Heart left ventricle (tissue), 16 donors: Measurements from ENCODE around the gene METTL21C. TPM values are rescaled to one million over a fixed set of nuclear protein-coding genes. Genes with fewer than 3 reads are reported as not detected.

Experiments used
- ATAC-seq, 4 donors: fragments of 200-7000 bp; cut with Tn5 transposase; one replicate each; pipeline ENCODE4 v1.9.1; 2020 to 2022; ENCODE audit warnings: moderate library complexity in 4 of 4, mild to moderate bottlenecking in 3 of 4, moderate number of reproducible peaks in 1 of 4
- DNase-seq, 5 donors: peaks; one replicate each; pipeline ENCODE4 v3.0.0-alpha.2; 2020
- H3K27ac ChIP-seq, 12 donors: fragments of 200-600 bp; sonication (generic) in 4 of 12; one replicate each; pipeline versions ENCODE4 v1.5.0 to v1.8.0; 2016 to 2022; ENCODE audit warnings: mild to moderate bottlenecking in 2 of 12
- H3K27me3 ChIP-seq, 9 donors: fragments of 200-600 bp; sonication (generic) in 2 of 9; one replicate each; pipeline versions ENCODE4 v1.5.1 to v1.8.0; 2016 to 2022; ENCODE audit warnings: mild to moderate bottlenecking in 3 of 9
- H3K36me3 ChIP-seq, 9 donors: fragments of 200-600 bp; sonication (generic) in 2 of 9; one replicate each; pipeline versions ENCODE4 v1.5.0 to v1.8.0; 2018 to 2022; ENCODE audit warnings: mild to moderate bottlenecking in 2 of 9
- H3K4me1 ChIP-seq, 12 donors: fragments of 200-600 bp; sonication (generic) in 4 of 12; one replicate each; pipeline versions ENCODE4 v1.5.0 to v1.8.0; 2016 to 2022; ENCODE audit warnings: mild to moderate bottlenecking in 3 of 12
- H3K4me3 ChIP-seq, 12 donors: fragments of 200-600 bp; sonication (generic) in 4 of 12; one replicate each; pipeline versions ENCODE4 v1.5.0 to v1.8.0; 2017 to 2022; ENCODE audit warnings: mild to moderate bottlenecking in 9 of 12, moderate library complexity in 4 of 12
- H3K9me3 ChIP-seq, 12 donors: fragments of 200-600 bp; sonication (generic) in 4 of 12; one replicate each; pipeline versions ENCODE4 v1.5.0 to v1.8.0; 2016 to 2022; ENCODE audit warnings: mild to moderate bottlenecking in 1 of 12
- POLR2A ChIP-seq, 2 donors: fragments of 450-650 bp; IDR thresholded peaks; one replicate each; pipeline ENCODE4 v1.6.1; 2017; ENCODE audit warnings: antibody characterized with exemption in 2 of 2, mild to moderate bottlenecking in 2 of 2, moderate library complexity in 2 of 2
- WGBS, 4 donors: extraction: QIAGEN DNeasy Blood & Tissue Kit in 2 of 4; methylation state at CpG; one replicate each; pipeline versions ENCODE4 v1.1.5 to v1.1.7; 2013 to 2018; 5-methylcytosine and 5-hydroxymethylcytosine counted together
- intact Hi-C, 10 donors: fragments of 100-400 bp; cut with DNase I; formaldehyde crosslinking; loops; one replicate each; pipeline versions ENCODE4 v1.11.1 to v1.14.2; 2022
- polyA plus RNA-seq, 2 donors: library from polyadenylated mRNA; stranded (reverse); fragments of 200-250 nt; gene quantifications; one replicate each; pipeline ENCODE4 v1.2.3, GENCODE V29; 2013
- total RNA-seq, 9 donors: library from RNA; depleted of rRNA in 2 of 9; stranded (reverse); fragments of >200 nt in 2 of 9; fragmentation: NEBNext Ultra II Directional in 3 of 9; extraction: Animal tissue kit (Norgen Biotek cat#: 25700) in 3 of 9; gene quantifications; one replicate each; pipeline versions ENCODE4 v1.1.0 to v1.2.4, GENCODE V29; 2016 to 2023
- TF ChIP-seq, protein P1 (sequence below), 12 donors: fragments of 200-600 bp; sonication (generic) in 4 of 12; IDR thresholded peaks; one replicate each; pipeline versions ENCODE4 v1.5.0 to v1.8.0; 2018 to 2022; ENCODE audit warnings: antibody characterized with exemption in 12 of 12, mild to moderate bottlenecking in 5 of 12
- donor health status: ischemic (EF 13 %, LVEDD 7.1; RV severe dilation, severe dysfunction).
- donor health status: healthy with polysubstance abuse.
- donor health status: DM: no; HTN: yes; CAD: no.
- donor health status: DM: no; HTN: no; CAD: no.
- donor health status: ischemic (EF 25% LVEDD 6.9; RV normal size, moderate dysfunction).
- donor health status: ischemic (EF 25% LVEDD 5.7; RV mildly dilated, moderate dysfunction).
- donor health status: healthy.
- donor health status: DM: yes; HTN: yes; CAD: no.
- donor health status: ischemic (EF 35%, LVEDD 5.7; RV mildly dilated, moderate dysfunction).
- donor health status: nonischemic (EF 11% LVEDD 7.7; RV severe dilation, severe dysfunction).
- donor health status: DM: yes; HTN: yes; CAD: no.
- donor health status: PGD.
- donor health status: ischemic (EF 29% LVEDD 5.4; RV normal size, mild dysfunction).
- donor health status: nonischemic (EF 23%, LVEDD 6.1; RV moderate dilation, normal function).

The METTL21C gene
- total and polyA plus RNA-seq, 11 donors: not detected

DNA sequence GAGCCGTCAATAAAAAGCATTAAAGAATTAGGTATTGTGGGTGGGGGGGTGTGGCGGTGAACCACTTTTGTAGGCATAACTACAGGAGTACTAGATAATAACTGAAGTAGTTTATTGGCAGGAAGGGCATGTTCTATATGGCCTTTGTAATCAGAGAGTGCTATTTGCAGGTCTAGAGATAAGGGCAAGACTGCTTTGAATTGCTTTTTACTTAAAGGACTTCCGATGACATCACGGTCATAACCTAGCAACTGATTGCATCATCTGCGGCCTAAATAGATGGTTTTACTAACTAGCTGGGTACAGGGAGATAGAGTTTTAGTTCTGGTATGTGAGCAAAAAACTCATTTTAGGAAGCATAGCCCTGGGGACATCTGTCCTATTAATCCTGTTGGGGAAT is 24.7 kb downstream of the METTL21C start:
- Histone ChIP-seq H3K9me3 (peaks cover 0 to 14% (median 0%) of the 10 kb centered on the region in 12 donors), H3K4me3 (no peak overlapping the region), H3K4me1 (no peaks in the 10 kb centered on the region), H3K27ac (no peak overlapping the region), H3K36me3 (peaks cover 0 to 94% (median 76%) of the 10 kb centered on the region in 9 donors), H3K27me3 (no peaks in the 10 kb centered on the region)
- intact Hi-C loops: no loop called here
- DNase-seq (no peak), ATAC-seq (no peak)
- no peak for TF ChIP-seq POLR2A (IDR thresholded peaks at IDR 0.05)
- TF ChIP-seq, protein P1, sequence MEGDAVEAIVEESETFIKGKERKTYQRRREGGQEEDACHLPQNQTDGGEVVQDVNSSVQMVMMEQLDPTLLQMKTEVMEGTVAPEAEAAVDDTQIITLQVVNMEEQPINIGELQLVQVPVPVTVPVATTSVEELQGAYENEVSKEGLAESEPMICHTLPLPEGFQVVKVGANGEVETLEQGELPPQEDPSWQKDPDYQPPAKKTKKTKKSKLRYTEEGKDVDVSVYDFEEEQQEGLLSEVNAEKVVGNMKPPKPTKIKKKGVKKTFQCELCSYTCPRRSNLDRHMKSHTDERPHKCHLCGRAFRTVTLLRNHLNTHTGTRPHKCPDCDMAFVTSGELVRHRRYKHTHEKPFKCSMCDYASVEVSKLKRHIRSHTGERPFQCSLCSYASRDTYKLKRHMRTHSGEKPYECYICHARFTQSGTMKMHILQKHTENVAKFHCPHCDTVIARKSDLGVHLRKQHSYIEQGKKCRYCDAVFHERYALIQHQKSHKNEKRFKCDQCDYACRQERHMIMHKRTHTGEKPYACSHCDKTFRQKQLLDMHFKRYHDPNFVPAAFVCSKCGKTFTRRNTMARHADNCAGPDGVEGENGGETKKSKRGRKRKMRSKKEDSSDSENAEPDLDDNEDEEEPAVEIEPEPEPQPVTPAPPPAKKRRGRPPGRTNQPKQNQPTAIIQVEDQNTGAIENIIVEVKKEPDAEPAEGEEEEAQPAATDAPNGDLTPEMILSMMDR (IDR thresholded peaks at IDR 0.05): no peak
- WGBS, 4 donors: 59 to 77% (median 68%) methylated on average over 5 of the region's 5 CpGs

DNA sequence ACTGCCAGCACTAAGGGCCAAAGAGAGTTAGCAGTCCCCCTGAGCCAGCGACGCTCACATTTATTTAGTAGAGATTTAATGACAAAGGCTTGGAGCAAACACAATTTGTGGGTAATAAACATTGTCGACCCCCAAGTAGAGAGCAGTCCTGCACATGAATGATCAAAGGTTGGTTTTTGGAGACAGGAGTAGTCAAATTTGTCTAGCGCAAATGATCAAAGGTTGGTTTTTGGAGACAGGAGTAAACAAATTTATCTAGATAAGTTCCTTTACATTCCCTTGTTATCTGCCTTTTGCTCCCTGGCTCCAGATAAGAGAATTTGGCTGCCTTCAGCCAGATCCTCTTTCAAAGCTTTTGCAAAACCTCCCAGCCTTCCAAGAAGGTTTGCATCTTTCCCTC is 26.9 kb downstream of the METTL21C start:
- 97 to 99% (median 98%) methylated on average over 4 of the region's 4 CpGs for WGBS, 4 donors
- peaks cover 0 to 91% (median 76%) of the 10 kb centered on the region in 9 donors for H3K36me3 ChIP-seq

DNA sequence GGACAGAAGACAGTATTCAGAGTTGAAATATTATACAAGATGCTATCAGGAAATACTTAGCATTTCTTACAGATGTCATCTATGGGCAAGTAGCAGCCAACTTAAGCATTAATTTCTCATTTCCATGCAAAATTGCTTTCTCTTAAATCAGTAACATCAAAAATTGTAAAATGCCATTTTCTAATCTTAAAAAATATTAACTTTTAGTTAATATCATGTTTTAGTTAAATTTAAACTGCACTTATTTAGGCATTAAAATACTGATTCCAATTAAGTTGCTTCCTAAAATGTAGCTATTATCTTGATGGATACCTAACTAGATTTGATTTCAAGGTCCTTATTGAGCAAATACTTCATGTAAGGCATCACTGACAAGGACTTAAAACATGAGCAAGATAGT is 27.8 kb downstream of the METTL21C start:
- ATAC-seq (no peak), DNase-seq (no peak)
- no peak overlapping the region for H3K4me3 ChIP-seq
- intact Hi-C loops: no loop called here
- no peaks in the 10 kb centered on the region for H3K27me3 ChIP-seq
- no peak overlapping the region for H3K27ac ChIP-seq
- H3K9me3 ChIP-seq: peaks cover 0 to 14% (median 0%) of the 10 kb centered on the region in 12 donors
- H3K4me1 ChIP-seq: no peaks in the 10 kb centered on the region
- H3K36me3 ChIP-seq: peaks cover 0 to 84% (median 73%) of the 10 kb centered on the region in 9 donors
- TF ChIP-seq POLR2A (IDR thresholded peaks at IDR 0.05): no peak

More for the DNA sequence above, 26.9 kb downstream of the METTL21C start:
- Histone ChIP-seq H3K27ac (no peak overlapping the region), H3K9me3 (peaks cover 0 to 14% (median 0%) of the 10 kb centered on the region in 12 donors), H3K27me3 (no peaks in the 10 kb centered on the region), H3K4me1 (no peaks in the 10 kb centered on the region), H3K4me3 (no peak overlapping the region)
- TF ChIP-seq POLR2A (IDR thresholded peaks at IDR 0.05): no peak
- TF ChIP-seq, protein P1 (IDR thresholded peaks at IDR 0.05): no peak
- DNase-seq (no peak), ATAC-seq (no peak)
- intact Hi-C loops: no loop called here

DNA sequence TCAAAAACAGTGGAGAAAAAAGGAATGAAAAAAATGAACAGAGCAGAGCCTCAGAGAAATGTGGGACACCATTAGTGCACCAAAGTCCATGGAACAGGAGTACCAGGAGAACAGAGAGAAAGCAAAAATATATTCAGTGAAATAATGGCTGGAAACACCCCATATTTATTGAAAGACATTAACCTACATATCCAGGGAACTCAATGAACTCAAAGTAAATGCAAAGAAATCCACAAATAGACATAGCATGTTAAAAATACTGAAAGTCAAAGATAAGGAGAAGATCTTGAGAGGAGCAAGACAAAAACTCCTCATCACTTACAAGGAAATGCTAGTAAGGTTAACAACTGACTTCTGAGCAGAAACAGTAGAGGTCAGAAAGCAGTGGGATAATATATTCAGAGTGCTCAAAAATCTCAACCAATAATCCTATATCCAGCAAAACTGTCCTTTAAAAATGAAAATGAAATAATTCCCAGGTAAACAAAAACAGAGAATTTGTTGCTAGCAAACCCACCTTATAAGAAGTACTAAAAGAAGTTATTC is 35.6 kb downstream of the METTL21C start:
- Histone ChIP-seq H3K27me3 (no peaks in the 10 kb centered on the region), H3K4me3 (no peak overlapping the region), H3K27ac (no peak overlapping the region), H3K9me3 (peaks cover 0 to 8% (median 0%) of the 10 kb centered on the region in 12 donors), H3K36me3 (peaks cover 0 to 87% (median 75%) of the 10 kb centered on the region in 9 donors), H3K4me1 (no peaks in the 10 kb centered on the region)
- ATAC-seq (no peak), DNase-seq (no peak)
- no peak for TF ChIP-seq POLR2A (IDR thresholded peaks at IDR 0.05)
- TF ChIP-seq, protein P1 (IDR thresholded peaks at IDR 0.05): no peak
- intact Hi-C loops: loop anchor here in 2 of 10 donors (5.0 to 10.0 kb wide), 2 partner anchors 42 to 186 kb away; partner anchors contain the start of gene ERCC5 (in 1 of the 2)

DNA sequence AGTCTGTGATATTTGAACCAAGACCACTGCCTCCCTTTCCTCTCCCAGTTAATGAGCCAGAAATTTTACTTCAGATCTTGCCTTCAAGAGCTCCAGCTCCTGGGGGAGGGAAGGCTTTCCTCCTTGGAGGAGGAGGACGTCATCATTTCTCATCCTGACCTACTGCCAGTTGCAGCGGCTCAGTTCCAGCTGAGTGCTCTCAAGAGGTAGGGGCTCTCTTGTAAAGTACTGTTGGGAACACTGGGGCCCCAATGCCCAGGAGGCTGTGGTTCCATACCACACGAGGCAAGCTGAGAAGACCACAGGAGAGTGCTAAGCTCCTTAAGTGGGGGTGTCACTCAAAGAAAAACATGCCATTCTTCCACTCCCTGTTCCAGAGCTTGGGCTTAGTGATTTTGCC is 36.2 kb downstream of the METTL21C start:
- DNase-seq: no peak
- Histone ChIP-seq H3K4me3 (no peak overlapping the region), H3K27me3 (no peaks in the 10 kb centered on the region), H3K9me3 (peaks cover 0 to 8% (median 0%) of the 10 kb centered on the region in 12 donors), H3K27ac (no peak overlapping the region), H3K4me1 (no peaks in the 10 kb centered on the region), H3K36me3 (peaks cover 0 to 86% (median 75%) of the 10 kb centered on the region in 9 donors)
- WGBS, 4 donors: 76 to 95% (median 90%) methylated on average over 3 of the region's 3 CpGs
- intact Hi-C loops: loop anchor here in 2 of 10 donors (5.0 to 10.0 kb wide), 2 partner anchors 41 to 186 kb away; partner anchors contain the start of gene ERCC5 (in 1 of the 2)
- no peak for ATAC-seq
- TF ChIP-seq POLR2A (IDR thresholded peaks at IDR 0.05): no peak
- TF ChIP-seq, protein P1 (IDR thresholded peaks at IDR 0.05): no peak
